Smooth muscle cell (in vitro differentiated cells): Measurements from ENCODE around the gene ATP8A2. TPM values are rescaled to one million over a fixed set of nuclear protein-coding genes. Genes with fewer than 3 reads are reported as not detected.

ENCODE experiments used
- DNase-seq: peaks from one replicate; lab custom pipeline; 2025; ENCODE audit not compliant: unreplicated experiment; lab: John Stamatoyannopoulos, UW
- H2AFZ ChIP-seq: fragments of 200-600 bp; sonication (generic); 2 replicates; pipeline ENCODE4 v1.6.0; 2016; ENCODE audit warnings: antibody characterized with exemption, low read depth, mild to moderate bottlenecking
- H3F3A ChIP-seq: fragments of 200-600 bp; sonication (generic); 2 replicates; pipeline ENCODE4 v1.6.0; 2017; ENCODE audit warnings: antibody characterized with exemption, low read depth
- H3K27ac ChIP-seq: fragments of 200-600 bp; sonication (generic); 2 replicates; pipeline ENCODE4 v1.5.1; 2016; ENCODE audit warnings: low read depth, mild to moderate bottlenecking
- H3K27me3 ChIP-seq: fragments of 200-600 bp; sonication (generic); 2 replicates; pipeline ENCODE4 v1.6.1; 2016; ENCODE audit warnings: low read depth, mild to moderate bottlenecking
- H3K36me3 ChIP-seq: fragments of 200-600 bp; sonication (generic); 2 replicates; pipeline ENCODE4 v1.5.1; 2016; ENCODE audit warnings: low read depth
- H3K4me1 ChIP-seq: fragments of 200-600 bp; sonication (generic); 2 replicates; pipeline ENCODE4 v1.5.1; 2016; ENCODE audit warnings: low read depth
- H3K4me2 ChIP-seq: fragments of 200-600 bp; sonication (generic); 2 replicates; pipeline ENCODE4 v1.6.0; 2016; ENCODE audit warnings: mild to moderate bottlenecking
- H3K4me3 ChIP-seq: fragments of 200-600 bp; sonication (generic); 2 replicates; pipeline ENCODE4 v1.5.1; 2016; ENCODE audit warnings: mild to moderate bottlenecking
- H3K79me2 ChIP-seq: fragments of 200-600 bp; sonication (generic); 2 replicates; pipeline ENCODE4 v1.6.0; 2016; ENCODE audit warnings: low read depth, mild to moderate bottlenecking
- H3K9ac ChIP-seq: fragments of 200-600 bp; sonication (generic); 2 replicates; pipeline ENCODE4 v1.6.0; 2016; ENCODE audit warnings: low read depth
- H3K9me3 ChIP-seq: fragments of 200-600 bp; sonication (generic); replicated peaks from 2 replicates; pipeline ENCODE4 v1.5.1; 2016; ENCODE audit warnings: low read depth
- H4K20me1 ChIP-seq: fragments of 200-600 bp; sonication (generic); 2 replicates; pipeline ENCODE4 v1.6.0; 2016; ENCODE audit warnings: low read depth
- CTCF ChIP-seq: fragments of 200-600 bp; sonication (generic); IDR thresholded peaks from 2 replicates; pipeline ENCODE4 v1.5.1; 2017; ENCODE audit warnings: borderline replicate concordance, mild to moderate bottlenecking, antibody characterized with exemption; ENCODE audit not compliant: insufficient read depth, poor library complexity, severe bottlenecking
- WGBS: methylation state at CpG from one replicate; pipeline ENCODE4 v1.1.7; 2016; ENCODE audit warnings: low lambda C conversion rate; 5-methylcytosine and 5-hydroxymethylcytosine counted together
- polyA plus RNA-seq: library from polyadenylated mRNA; unstranded; fragments of >200 nt; fragmentation: Nextera tagmentation; extraction: Ambion mirVana; gene quantifications from 2 replicates; pipeline ENCODE4 v1.2.1, GENCODE V29; 2016
- total RNA-seq: library from RNA; depleted of rRNA; stranded (reverse); fragments of >200 nt; gene quantifications from 2 replicates; pipeline ENCODE4 v1.2.3, GENCODE V29; 2014

ATP8A2 gene
- total and polyA plus RNA-seq, 2 experiments from 2014 or later, result under 0.01 to 0.06 TPM

- H3K79me2 ChIP-seq, result no peaks in the 10 kb centered on the region
- H3K9ac ChIP-seq, result no peak overlapping the region
- H3K9me3 ChIP-seq, result no peaks in the 10 kb centered on the region
- H3K27ac ChIP-seq, result no peak overlapping the region
- H3K4me3 ChIP-seq, result no peak overlapping the region
- TF ChIP-seq CTCF, result no peak
- 79% methylated on average over 1 of the region's 1 CpG for WGBS
- no peak overlapping the region for H3K4me2 ChIP-seq
- DNase-seq, result no peak
- no peaks in the 10 kb centered on the region for H3K36me3 ChIP-seq
- H3K27me3 ChIP-seq, result no peaks in the 10 kb centered on the region
- H2AFZ ChIP-seq, result no peak overlapping the region
- no peaks in the 10 kb centered on the region for H3K4me1 ChIP-seq
- H4K20me1 ChIP-seq, result no peaks in the 10 kb centered on the region
- H3F3A ChIP-seq, result no peaks in the 10 kb centered on the region
Measured at GRCh38 chr13:25604106-25604505, 232.3 kb downstream of the ATP8A2 start.

GRCh38 chr13:25607096-25607495 lies 235.3 kb downstream of the ATP8A2 start:
- WGBS, result 90% methylated on average over 7 of the region's 7 CpGs
- no peak for DNase-seq

GRCh38 chr13:25608181-25608580 lies 236.4 kb downstream of the ATP8A2 start:
- DNase-seq, result no peak
- no peak overlapping the region for H3K4me2 ChIP-seq
- no peaks in the 10 kb centered on the region for H4K20me1 ChIP-seq
- no peak overlapping the region for H3K4me3 ChIP-seq
- H3K27me3 ChIP-seq, result no peaks in the 10 kb centered on the region
- H3K9ac ChIP-seq, result no peak overlapping the region
- H3K4me1 ChIP-seq, result no peaks in the 10 kb centered on the region
- H3K27ac ChIP-seq, result no peak overlapping the region
- no peaks in the 10 kb centered on the region for H3K9me3 ChIP-seq
- H2AFZ ChIP-seq, result no peak overlapping the region
- no peaks in the 10 kb centered on the region for H3K36me3 ChIP-seq
- WGBS, result 83% methylated on average over 2 of the region's 2 CpGs
- TF ChIP-seq CTCF, result no peak
- H3F3A ChIP-seq, result no peaks in the 10 kb centered on the region
- no peaks in the 10 kb centered on the region for H3K79me2 ChIP-seq

More at GRCh38 chr13:25607096-25607495, 235.3 kb downstream of the ATP8A2 start:
- Histone ChIP-seq H3K4me1 (no peaks in the 10 kb centered on the region), H2AFZ (no peak overlapping the region), H3K79me2 (no peaks in the 10 kb centered on the region), H3K9ac (no peak overlapping the region), H3K27ac (no peak overlapping the region), H3K36me3 (no peaks in the 10 kb centered on the region), H4K20me1 (no peaks in the 10 kb centered on the region), H3K27me3 (no peaks in the 10 kb centered on the region), H3F3A (no peaks in the 10 kb centered on the region), H3K4me2 (no peak overlapping the region), H3K9me3 (no peaks in the 10 kb centered on the region), H3K4me3 (no peak overlapping the region)
- TF ChIP-seq CTCF, result no peak

- no peaks in the 10 kb centered on the region for H3F3A ChIP-seq
- no peak overlapping the region for H2AFZ ChIP-seq
- no peak overlapping the region for H3K4me2 ChIP-seq
- H4K20me1 ChIP-seq, result no peaks in the 10 kb centered on the region
- H3K27me3 ChIP-seq, result no peaks in the 10 kb centered on the region
- no peaks in the 10 kb centered on the region for H3K36me3 ChIP-seq
- no peak overlapping the region for H3K27ac ChIP-seq
- TF ChIP-seq CTCF, result no peak
- H3K79me2 ChIP-seq, result no peaks in the 10 kb centered on the region
- WGBS, result 78% methylated on average over 1 of the region's 1 CpG
- H3K9me3 ChIP-seq, result no peaks in the 10 kb centered on the region
- no peaks in the 10 kb centered on the region for H3K4me1 ChIP-seq
- no peak overlapping the region for H3K9ac ChIP-seq
- no peak for DNase-seq
- no peak overlapping the region for H3K4me3 ChIP-seq
Measured at GRCh38 chr13:25616674-25617073, 244.9 kb downstream of the ATP8A2 start.
